Osteoblast (primary cell): ENCODE data around the gene FRAT2. TPM values are rescaled to one million over a fixed set of nuclear protein-coding genes. Genes with fewer than 3 reads are reported as not detected.
A peak's percentile ranks its signal among the peaks of the same experiment; 100 is the strongest.

Source experiments
- DNase-seq: peaks from one replicate; pipeline ENCODE4 v3.0.0; 2011; ENCODE audit warnings: low spot score, mixed read lengths; ENCODE audit not compliant: insufficient read length; ENCODE audit errors: missing footprints
- H2AFZ ChIP-seq: 2 replicates; pipeline ENCODE4 v1.6.0; 2011; ENCODE audit warnings: mild to moderate bottlenecking, low read length
- H3K27ac ChIP-seq: 2 replicates; pipeline ENCODE4 v1.5.1; 2011; ENCODE audit warnings: mild to moderate bottlenecking, low read depth, low read length, moderate library complexity
- H3K27me3 ChIP-seq: 2 replicates; pipeline ENCODE4 v1.6.0; 2012; ENCODE audit warnings: mild to moderate bottlenecking, control low read depth, inconsistent platforms, low read length, moderate library complexity; ENCODE audit not compliant: insufficient read depth
- H3K36me3 ChIP-seq: 2 replicates; pipeline ENCODE4 v1.5.1; 2011; ENCODE audit warnings: mild to moderate bottlenecking, low read length, control low read depth, moderate library complexity; ENCODE audit not compliant: insufficient read depth
- H3K4me1 ChIP-seq: 2 replicates; pipeline ENCODE4 v1.5.1; 2011; ENCODE audit warnings: mild to moderate bottlenecking, low read length, control low read depth, moderate library complexity; ENCODE audit not compliant: insufficient read depth
- H3K4me2 ChIP-seq: 2 replicates; pipeline ENCODE4 v1.6.0; 2011; ENCODE audit warnings: mild to moderate bottlenecking, low read length; ENCODE audit not compliant: insufficient read depth
- H3K4me3 ChIP-seq: fragments of 200-600 bp; sonication (generic); 3 replicates; pipeline ENCODE4 v1.5.1; 2012; ENCODE audit warnings: mild to moderate bottlenecking, low read length, inconsistent platforms; ENCODE audit not compliant: insufficient read depth
- H3K79me2 ChIP-seq: 2 replicates; pipeline ENCODE4 v1.6.0; 2012; ENCODE audit warnings: mild to moderate bottlenecking, low read length, control low read depth, inconsistent platforms; ENCODE audit not compliant: insufficient read depth
- H3K9me3 ChIP-seq: 2 replicates; pipeline ENCODE4 v1.5.1; 2011; ENCODE audit warnings: low read depth, low read length, control low read depth
- H4K20me1 ChIP-seq: 2 replicates; pipeline ENCODE4 v1.6.0; 2012; ENCODE audit warnings: mild to moderate bottlenecking, low read length, control low read depth; ENCODE audit not compliant: insufficient read depth
- CTCF ChIP-seq: IDR thresholded peaks from 2 replicates; pipeline ENCODE4 v1.5.1; 2011; ENCODE audit warnings: mild to moderate bottlenecking, low read depth, low read length, moderate library complexity; ENCODE audit errors: extremely low read depth
- total RNA-seq: library from RNA; depleted of rRNA; stranded (reverse); fragments of >200 nt; gene quantifications from 2 replicates; pipeline ENCODE4 v1.2.3, GENCODE V29; 2012

FRAT2 gene
- total RNA-seq, 1 donor = 8.0 TPM

GRCh38 chr10:97323501-97323900 is 11.0 kb downstream of the FRAT2 start:
- Histone ChIP-seq H4K20me1 (no peaks in the 10 kb centered on the region), H3K4me1 (peaks cover 13% of the 10 kb centered on the region), H3K9me3 (no peaks in the 10 kb centered on the region), H3K4me3 (no peak overlapping the region), H3K36me3 (no peaks in the 10 kb centered on the region), H3K4me2 (no peak overlapping the region), H3K27me3 (peaks cover 19% of the 10 kb centered on the region), H3K27ac (no peak overlapping the region), H3K79me2 (no peaks in the 10 kb centered on the region), H2AFZ (no peak overlapping the region)
- TF ChIP-seq CTCF = no peak
- DNase-seq = no peak

GRCh38 chr10:97321804-97322190 is 12.7 kb downstream of the FRAT2 start:
- Histone ChIP-seq H3K4me3 (no peak overlapping the region), H3K4me2 (no peak overlapping the region), H3K27me3 (peaks cover 19% of the 10 kb centered on the region), H3K79me2 (no peaks in the 10 kb centered on the region), H3K27ac (no peak overlapping the region), H3K9me3 (no peaks in the 10 kb centered on the region), H3K36me3 (no peaks in the 10 kb centered on the region), H2AFZ (no peak overlapping the region), H3K4me1 (peaks cover 15% of the 10 kb centered on the region), H4K20me1 (no peaks in the 10 kb centered on the region)
- no peak for TF ChIP-seq CTCF
- DNase-seq = no peak

GRCh38 chr10:97321032-97321803 is 13.3 kb downstream of the FRAT2 start:
- TF ChIP-seq CTCF = no peak
- H3K27me3 ChIP-seq = peaks cover 19% of the 10 kb centered on the region
- no peak overlapping the region for H3K27ac ChIP-seq
- no peaks in the 10 kb centered on the region for H3K9me3 ChIP-seq
- DNase-seq = peak; percentile 65
- no peaks in the 10 kb centered on the region for H4K20me1 ChIP-seq
- no peaks in the 10 kb centered on the region for H3K79me2 ChIP-seq
- peak overlapping the region; percentile 97 for H3K4me2 ChIP-seq
- H3K36me3 ChIP-seq = no peaks in the 10 kb centered on the region
- H3K4me3 ChIP-seq = peak overlapping the region; percentile 86
- peaks cover 15% of the 10 kb centered on the region for H3K4me1 ChIP-seq
- H2AFZ ChIP-seq = no peak overlapping the region

GRCh38 chr10:97320480-97321031 is 14.0 kb downstream of the FRAT2 start:
- Histone ChIP-seq H3K27me3 (peaks cover 19% of the 10 kb centered on the region), H2AFZ (peak overlapping the region; percentile 80), H3K4me3 (peak overlapping the region; percentile 86)

More at GRCh38 chr10:97320480-97321031, 14.0 kb downstream of the FRAT2 start:
- H3K79me2 ChIP-seq = no peaks in the 10 kb centered on the region
- TF ChIP-seq CTCF = no peak
- H4K20me1 ChIP-seq = no peaks in the 10 kb centered on the region
- no peak overlapping the region for H3K27ac ChIP-seq
- no peaks in the 10 kb centered on the region for H3K9me3 ChIP-seq
- DNase-seq = peak; percentile 89
- H3K4me2 ChIP-seq = peak overlapping the region; percentile 97
- H3K4me1 ChIP-seq = peaks cover 15% of the 10 kb centered on the region
- H3K36me3 ChIP-seq = no peaks in the 10 kb centered on the region
